SK-N-SH treated with all-trans-retinoic acid at 6 μM for 48 hours (cell line): ENCODE results near the gene SUCO.

Source experiments
- ATAC-seq: fragments of 200-7000 bp; cut with Tn5 transposase; 3 replicates; pipeline ENCODE4 v1.9.1; 2020; ENCODE audit warnings: mild to moderate bottlenecking, moderate library complexity
- BACH2 ChIP-seq: fragments of 250-450 bp; sonication (Bioruptor Pico); IDR thresholded peaks from 2 replicates; pipeline ENCODE4 v1.9.0; 2021; ENCODE audit warnings: mild to moderate bottlenecking, borderline replicate concordance
- CREB5 ChIP-seq: fragments of 250-450 bp; sonication (Bioruptor Pico); IDR thresholded peaks from 2 replicates; pipeline ENCODE4 v1.5.1; 2020; ENCODE audit warnings: low read depth, mild to moderate bottlenecking, moderate library complexity
- CSDC2 ChIP-seq: fragments of 250-450 bp; sonication (Bioruptor Pico); IDR thresholded peaks from 2 replicates; pipeline ENCODE4 v1.5.0; 2020; ENCODE audit warnings: mild to moderate bottlenecking, moderate library complexity
- ESRRG ChIP-seq: fragments of 250-450 bp; sonication (Bioruptor Pico); IDR thresholded peaks from 2 replicates; pipeline ENCODE4 v1.6.1; 2021; ENCODE audit warnings: mild to moderate bottlenecking
- GLIS3 ChIP-seq: fragments of 250-450 bp; sonication (Bioruptor Pico); IDR thresholded peaks from 2 replicates; pipeline ENCODE4 v1.5.0; 2020; ENCODE audit warnings: mild to moderate bottlenecking, moderate library complexity
- ISL1 ChIP-seq: fragments of 250-450 bp; sonication (Bioruptor Pico); IDR thresholded peaks from 2 replicates; pipeline ENCODE4 v2.1.2; 2022; ENCODE audit warnings: mild to moderate bottlenecking, moderate library complexity
- OSR1 ChIP-seq: fragments of 250-450 bp; sonication (Bioruptor Pico); IDR thresholded peaks from 2 replicates; pipeline ENCODE4 v1.8.0; 2022; ENCODE audit warnings: moderate library complexity, mild to moderate bottlenecking, inconsistent platforms
- TCF4 ChIP-seq: fragments of 250-450 bp; sonication (Bioruptor Pico); IDR thresholded peaks from 2 replicates; pipeline ENCODE4 v1.8.0; 2021; ENCODE audit warnings: mild to moderate bottlenecking, moderate library complexity, borderline replicate concordance
- TOX ChIP-seq: fragments of 250-450 bp; sonication (Bioruptor Pico); IDR thresholded peaks from 2 replicates; pipeline ENCODE4 v1.8.0; 2021; ENCODE audit warnings: mild to moderate bottlenecking, moderate library complexity, borderline replicate concordance
- TSHZ2 ChIP-seq: fragments of 250-450 bp; sonication (Bioruptor Pico); IDR thresholded peaks from 2 replicates; pipeline ENCODE4 v1.5.0; 2020; ENCODE audit warnings: mild to moderate bottlenecking, moderate library complexity
- ZC3H10 ChIP-seq: fragments of 250-450 bp; sonication (Bioruptor Pico); IDR thresholded peaks from 2 replicates; pipeline ENCODE4 v1.5.1; 2021; ENCODE audit warnings: mild to moderate bottlenecking, moderate library complexity
- ZFP3 ChIP-seq: fragments of 250-450 bp; sonication (Bioruptor Pico); IDR thresholded peaks from 2 replicates; pipeline ENCODE4 v1.5.0; 2020; ENCODE audit warnings: mild to moderate bottlenecking, moderate library complexity
- ZFP30 ChIP-seq: fragments of 450-650 bp; formaldehyde crosslinking; IDR thresholded peaks from 2 replicates; pipeline ENCODE4 v1.5.0; 2022; ENCODE audit warnings: mild to moderate bottlenecking, moderate library complexity
- ZNF565 ChIP-seq: fragments of 450-650 bp; formaldehyde crosslinking; conservative IDR thresholded peaks from 2 replicates; pipeline ENCODE4 v1.5.0; 2020; ENCODE audit warnings: low read depth, mild to moderate bottlenecking, moderate library complexity
- ZNF8 ChIP-seq: fragments of 450-650 bp; formaldehyde crosslinking; IDR thresholded peaks from 2 replicates; pipeline ENCODE4 v1.5.0; 2020; ENCODE audit warnings: mild to moderate bottlenecking, moderate library complexity
- TF ChIP-seq, protein P1 (sequence below): fragments of 250-450 bp; sonication (Bioruptor Pico); IDR thresholded peaks from 2 replicates; pipeline ENCODE4 v1.8.0; 2021; ENCODE audit warnings: low read depth, mild to moderate bottlenecking, moderate library complexity, borderline replicate concordance
- TF ChIP-seq, protein P2 (sequence below): fragments of 250-450 bp; sonication (Bioruptor Pico); IDR thresholded peaks from 2 replicates; pipeline ENCODE4 v1.5.1; 2021; ENCODE audit warnings: mild to moderate bottlenecking, moderate library complexity
- TF ChIP-seq, protein P3 (sequence below): fragments of 250-450 bp; sonication (Bioruptor Pico); IDR thresholded peaks from 2 replicates; pipeline ENCODE4 v1.8.0; 2020; ENCODE audit warnings: mild to moderate bottlenecking, moderate library complexity, borderline replicate concordance

SUCO gene

GRCh38 chr1:172605641-172606040 lies 72.7 kb downstream of the SUCO start (continued):
- TF ChIP-seq TCF4 (CRISPR knock-in tag), result no peak
- TF ChIP-seq ZNF565 (CRISPR knock-in tag), result no peak

DNA sequence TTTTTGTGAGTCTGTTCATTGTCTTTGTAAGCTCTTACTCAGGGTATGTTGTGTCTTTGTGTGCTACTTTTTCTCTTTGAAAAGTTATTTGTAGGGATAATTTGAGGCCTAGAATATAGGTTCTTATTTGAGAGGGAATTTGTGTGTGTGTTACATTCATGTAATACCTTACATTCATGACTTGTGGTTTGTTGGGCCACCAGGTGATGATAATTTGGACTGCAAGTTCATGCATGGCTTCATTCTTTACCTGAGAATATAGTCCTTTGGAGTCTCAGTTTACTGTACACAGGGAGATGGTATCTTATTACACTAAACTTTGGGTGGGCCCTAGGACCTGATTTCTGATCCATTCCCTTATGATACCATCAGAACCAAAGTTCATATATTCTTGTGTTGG lies 74.2 kb downstream of the SUCO start:
- no peak for ATAC-seq
- TF ChIP-seq ESRRG (CRISPR knock-in tag) (no peak), ISL1 (CRISPR knock-in tag) (no peak), BACH2 (CRISPR knock-in tag) (no peak), TSHZ2 (CRISPR knock-in tag) (no peak), ZFP30 (CRISPR knock-in tag) (no peak), TOX (CRISPR knock-in tag) (no peak), ZNF565 (CRISPR knock-in tag) (no peak), GLIS3 (CRISPR knock-in tag) (no peak)
- TF ChIP-seq, protein P1, sequence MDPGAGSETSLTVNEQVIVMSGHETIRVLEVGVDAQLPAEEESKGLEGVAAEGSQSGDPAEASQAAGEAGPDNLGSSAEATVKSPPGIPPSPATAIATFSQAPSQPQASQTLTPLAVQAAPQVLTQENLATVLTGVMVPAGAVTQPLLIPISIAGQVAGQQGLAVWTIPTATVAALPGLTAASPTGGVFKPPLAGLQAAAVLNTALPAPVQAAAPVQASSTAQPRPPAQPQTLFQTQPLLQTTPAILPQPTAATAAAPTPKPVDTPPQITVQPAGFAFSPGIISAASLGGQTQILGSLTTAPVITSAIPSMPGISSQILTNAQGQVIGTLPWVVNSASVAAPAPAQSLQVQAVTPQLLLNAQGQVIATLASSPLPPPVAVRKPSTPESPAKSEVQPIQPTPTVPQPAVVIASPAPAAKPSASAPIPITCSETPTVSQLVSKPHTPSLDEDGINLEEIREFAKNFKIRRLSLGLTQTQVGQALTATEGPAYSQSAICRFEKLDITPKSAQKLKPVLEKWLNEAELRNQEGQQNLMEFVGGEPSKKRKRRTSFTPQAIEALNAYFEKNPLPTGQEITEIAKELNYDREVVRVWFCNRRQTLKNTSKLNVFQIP, result no peak
- TF ChIP-seq, protein P2, sequence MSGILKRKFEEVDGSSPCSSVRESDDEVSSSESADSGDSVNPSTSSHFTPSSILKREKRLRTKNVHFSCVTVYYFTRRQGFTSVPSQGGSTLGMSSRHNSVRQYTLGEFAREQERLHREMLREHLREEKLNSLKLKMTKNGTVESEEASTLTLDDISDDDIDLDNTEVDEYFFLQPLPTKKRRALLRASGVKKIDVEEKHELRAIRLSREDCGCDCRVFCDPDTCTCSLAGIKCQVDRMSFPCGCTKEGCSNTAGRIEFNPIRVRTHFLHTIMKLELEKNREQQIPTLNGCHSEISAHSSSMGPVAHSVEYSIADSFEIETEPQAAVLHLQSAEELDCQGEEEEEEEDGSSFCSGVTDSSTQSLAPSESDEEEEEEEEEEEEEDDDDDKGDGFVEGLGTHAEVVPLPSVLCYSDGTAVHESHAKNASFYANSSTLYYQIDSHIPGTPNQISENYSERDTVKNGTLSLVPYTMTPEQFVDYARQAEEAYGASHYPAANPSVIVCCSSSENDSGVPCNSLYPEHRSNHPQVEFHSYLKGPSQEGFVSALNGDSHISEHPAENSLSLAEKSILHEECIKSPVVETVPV (CRISPR knock-in tag), result no peak

- TF ChIP-seq CSDC2 (no peak), TCF4 (CRISPR knock-in tag) (no peak)
- TF ChIP-seq, all 23 proteins: peak for 0
- ATAC-seq, result no peak
Measured at GRCh38 chr1:172608098-172608601, 75.2 kb downstream of the SUCO start.

GRCh38 chr1:172609528-172609927 lies 76.6 kb downstream of the SUCO start:
- TF ChIP-seq TOX (CRISPR knock-in tag), result no peak
- TF ChIP-seq BACH2 (CRISPR knock-in tag), result no peak
- no peak for TF ChIP-seq ZNF565 (CRISPR knock-in tag)
- TF ChIP-seq CREB5 (CRISPR knock-in tag), result no peak
- TF ChIP-seq ZC3H10 (CRISPR knock-in tag), result no peak
- no peak for TF ChIP-seq OSR1
- TF ChIP-seq TSHZ2 (CRISPR knock-in tag), result no peak
- TF ChIP-seq ZNF8 (CRISPR knock-in tag), result no peak
- no peak for TF ChIP-seq ZFP3 (CRISPR knock-in tag)
- TF ChIP-seq, protein P3, sequence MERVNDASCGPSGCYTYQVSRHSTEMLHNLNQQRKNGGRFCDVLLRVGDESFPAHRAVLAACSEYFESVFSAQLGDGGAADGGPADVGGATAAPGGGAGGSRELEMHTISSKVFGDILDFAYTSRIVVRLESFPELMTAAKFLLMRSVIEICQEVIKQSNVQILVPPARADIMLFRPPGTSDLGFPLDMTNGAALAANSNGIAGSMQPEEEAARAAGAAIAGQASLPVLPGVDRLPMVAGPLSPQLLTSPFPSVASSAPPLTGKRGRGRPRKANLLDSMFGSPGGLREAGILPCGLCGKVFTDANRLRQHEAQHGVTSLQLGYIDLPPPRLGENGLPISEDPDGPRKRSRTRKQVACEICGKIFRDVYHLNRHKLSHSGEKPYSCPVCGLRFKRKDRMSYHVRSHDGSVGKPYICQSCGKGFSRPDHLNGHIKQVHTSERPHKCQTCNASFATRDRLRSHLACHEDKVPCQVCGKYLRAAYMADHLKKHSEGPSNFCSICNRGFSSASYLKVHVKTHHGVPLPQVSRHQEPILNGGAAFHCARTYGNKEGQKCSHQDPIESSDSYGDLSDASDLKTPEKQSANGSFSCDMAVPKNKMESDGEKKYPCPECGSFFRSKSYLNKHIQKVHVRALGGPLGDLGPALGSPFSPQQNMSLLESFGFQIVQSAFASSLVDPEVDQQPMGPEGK (CRISPR knock-in tag), result no peak
- TF ChIP-seq, protein P1, result no peak
- TF ChIP-seq GLIS3 (CRISPR knock-in tag), result no peak

More at GRCh38 chr1:172609528-172609927, 76.6 kb downstream of the SUCO start:
- peak; percentile 93 for ATAC-seq
